HepG2 (cell line): ENCODE measurements around the gene SLC12A3. TPM values are rescaled to one million over a fixed set of nuclear protein-coding genes. Genes with fewer than 3 reads are reported as not detected.
A peak's percentile ranks its signal among the peaks of the same experiment; 100 is the strongest.

Experiments
- ELF3 ChIP-seq: IDR thresholded peaks from 2 replicates; pipeline ENCODE4 v1.6.1; 2016; ENCODE audit warnings: missing genetic modification reagents, missing compliant biosample characterization
- NR3C1 ChIP-seq: sonication (generic); formaldehyde crosslinking; IDR thresholded peaks from 2 replicates; pipeline ENCODE4 v1.4.0; 2020; ENCODE audit warnings: missing genetic modification reagents
- ONECUT2 ChIP-seq: sonication (generic); formaldehyde crosslinking; IDR thresholded peaks from 2 replicates; pipeline ENCODE4 v1.4.0; 2020; ENCODE audit warnings: missing genetic modification reagents
- RELA ChIP-seq: sonication (generic); formaldehyde crosslinking; IDR thresholded peaks from 2 replicates; pipeline ENCODE4 v1.4.0; 2020; ENCODE audit warnings: missing genetic modification reagents
- SETDB1 ChIP-seq: sonication (generic); formaldehyde crosslinking; IDR thresholded peaks from 2 replicates; pipeline ENCODE4 v1.5.1; 2020; ENCODE audit warnings: missing genetic modification reagents, mild to moderate bottlenecking, borderline replicate concordance
- SIX4 ChIP-seq: sonication (generic); formaldehyde crosslinking; IDR thresholded peaks from 2 replicates; pipeline ENCODE4 v1.4.0; 2020; ENCODE audit warnings: missing genetic modification reagents
- YY1 ChIP-seq: IDR thresholded peaks from 2 replicates; pipeline ENCODE4 v1.6.1; 2011; ENCODE audit warnings: low read length, low read depth, moderate library complexity, mild to moderate bottlenecking; ENCODE audit not compliant: insufficient read depth, insufficient replicate concordance
- ZNF296 ChIP-seq: sonication (generic); formaldehyde crosslinking; conservative IDR thresholded peaks from 2 replicates; pipeline ENCODE4 v1.5.0; 2020; ENCODE audit warnings: mild to moderate bottlenecking, missing genetic modification reagents
- ZNF34 ChIP-seq: sonication (generic); formaldehyde crosslinking; IDR thresholded peaks from 2 replicates; pipeline ENCODE4 v1.4.0; 2020; ENCODE audit warnings: mild to moderate bottlenecking, missing genetic modification reagents, borderline replicate concordance
- polyA plus RNA-seq, 8 experiments: library from polyadenylated mRNA; depleted of rRNA in 3 of 8; stranded (reverse) in 7 of 8; unstranded in 1 of 8; fragments of >200 nt; fragmentation: Illumina TruSeq in 4 of 8; extraction: Trizol in 4 of 8; gene quantifications; 2 replicates each; pipeline versions ENCODE4 v1.2.1 to v1.2.3, GENCODE V29; 2011 to 2016; ENCODE audit warnings: low read depth in 4 of 8, missing spikeins in 1 of 8, mixed read lengths in 1 of 8; ENCODE audit not compliant: insufficient read depth in 1 of 8
- total RNA-seq, 5 experiments: library from RNA; depleted of rRNA; stranded (reverse); fragments of >200 nt; fragmentation: Illumina TruSeq; extraction: Trizol; gene quantifications; 2 replicates each; pipeline ENCODE4 v1.2.3, GENCODE V29; 2016; ENCODE audit warnings: low read depth in 1 of 5
- TF ChIP-seq, protein P1 (sequence below): sonication (generic); formaldehyde crosslinking; IDR thresholded peaks from 2 replicates; pipeline ENCODE4 v1.4.0; 2020; ENCODE audit warnings: mild to moderate bottlenecking, missing genetic modification reagents
- TF ChIP-seq, protein P2 (sequence below): sonication (generic); formaldehyde crosslinking; IDR thresholded peaks from 2 replicates; pipeline ENCODE4 v1.4.0; 2020; ENCODE audit warnings: mild to moderate bottlenecking, missing genetic modification reagents
- TF ChIP-seq, protein P3 (sequence below): sonication (generic); formaldehyde crosslinking; IDR thresholded peaks from 2 replicates; pipeline ENCODE4 v1.5.0; 2020; ENCODE audit warnings: missing genetic modification reagents, mild to moderate bottlenecking, borderline replicate concordance
- TF ChIP-seq, protein P4 (sequence below): sonication (generic); formaldehyde crosslinking; IDR thresholded peaks from 2 replicates; pipeline ENCODE4 v1.4.0; 2020; ENCODE audit warnings: mild to moderate bottlenecking, missing genetic modification reagents, borderline replicate concordance
- TF ChIP-seq, protein P5 (sequence below), 2 experiments: sonication (generic) in 1 of 2; formaldehyde crosslinking in 1 of 2; IDR thresholded peaks; 2 replicates each; pipeline versions ENCODE4 v1.5.1 to v1.6.1; 2011 to 2020; ENCODE audit warnings: borderline replicate concordance in 1 of 2, low read depth in 1 of 2, low read length in 1 of 2, mild to moderate bottlenecking in 1 of 2, missing genetic modification reagents in 1 of 2, moderate library complexity in 1 of 2
- TF ChIP-seq, protein P6 (sequence below): fragments of 450-650 bp; IDR thresholded peaks from 2 replicates; pipeline ENCODE4 v1.6.1; 2017

Gene SLC12A3
- total and polyA plus RNA-seq, 2 of the 13 experiments (the other 11 are each of a cell fraction or from before 2014, with no cell fraction given), result 6.2 TPM; not detected in 1

DNA sequence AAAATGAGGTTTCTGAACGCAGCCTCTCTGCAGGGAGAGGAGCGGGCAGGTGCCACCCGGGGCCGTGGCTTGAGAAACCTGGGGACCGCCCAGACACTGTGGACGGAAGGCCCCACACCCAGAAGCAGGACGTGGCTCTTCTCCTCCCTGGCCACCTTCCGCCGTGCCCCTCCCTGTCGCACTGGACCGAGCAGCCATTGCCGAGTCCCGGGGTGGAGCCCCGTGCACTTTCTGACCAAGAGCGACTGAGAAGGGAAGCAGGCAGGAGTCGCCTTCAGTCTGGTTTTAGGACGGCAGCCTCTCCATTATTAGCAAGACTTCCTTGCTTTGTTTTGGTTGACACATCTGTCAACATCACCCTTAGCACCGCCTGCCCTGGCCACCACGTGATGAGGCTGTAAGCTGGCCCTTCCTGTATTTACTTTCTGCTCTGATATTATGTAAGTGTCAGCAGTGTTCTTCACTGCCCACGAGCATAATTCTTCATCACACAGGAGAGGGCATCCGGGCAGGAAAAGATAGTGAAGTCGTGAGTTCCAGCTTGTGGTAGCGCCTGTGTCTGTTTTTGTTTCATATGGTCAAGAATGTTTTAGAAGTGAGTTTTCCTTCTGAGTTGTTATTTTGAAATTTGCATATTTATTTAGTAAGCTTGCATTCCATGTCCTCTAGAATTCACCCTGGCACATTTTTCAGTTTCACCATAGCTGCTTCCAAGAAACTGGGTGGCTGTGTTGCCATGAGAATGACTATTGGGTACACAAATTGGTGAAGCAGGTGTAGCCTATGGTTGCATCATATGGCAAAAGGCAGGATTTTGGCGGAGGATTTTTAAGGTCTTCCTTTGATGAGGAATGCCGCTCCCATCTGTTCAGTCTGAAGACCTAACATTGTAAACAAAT, 68.0 kb downstream of the SLC12A3 start (continued):
- no peak for TF ChIP-seq ONECUT2 (CRISPR knock-in tag)
- no peak for TF ChIP-seq RELA
- no peak for TF ChIP-seq SETDB1 (CRISPR knock-in tag)
- TF ChIP-seq, protein P1, sequence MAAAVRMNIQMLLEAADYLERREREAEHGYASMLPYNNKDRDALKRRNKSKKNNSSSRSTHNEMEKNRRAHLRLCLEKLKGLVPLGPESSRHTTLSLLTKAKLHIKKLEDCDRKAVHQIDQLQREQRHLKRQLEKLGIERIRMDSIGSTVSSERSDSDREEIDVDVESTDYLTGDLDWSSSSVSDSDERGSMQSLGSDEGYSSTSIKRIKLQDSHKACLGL (CRISPR knock-in tag), result no peak; the same call in 1 of the 2 replicates
- peak; percentile 61; the same call in 1 of the 2 replicates for TF ChIP-seq SIX4 (CRISPR knock-in tag)
- TF ChIP-seq, protein P2, sequence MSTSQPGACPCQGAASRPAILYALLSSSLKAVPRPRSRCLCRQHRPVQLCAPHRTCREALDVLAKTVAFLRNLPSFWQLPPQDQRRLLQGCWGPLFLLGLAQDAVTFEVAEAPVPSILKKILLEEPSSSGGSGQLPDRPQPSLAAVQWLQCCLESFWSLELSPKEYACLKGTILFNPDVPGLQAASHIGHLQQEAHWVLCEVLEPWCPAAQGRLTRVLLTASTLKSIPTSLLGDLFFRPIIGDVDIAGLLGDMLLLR, result no peak; the same call in none of the 2 replicates
- TF ChIP-seq ZNF296 (CRISPR knock-in tag), result no peak; the same call in 1 of the 2 replicates
- TF ChIP-seq, protein P3, sequence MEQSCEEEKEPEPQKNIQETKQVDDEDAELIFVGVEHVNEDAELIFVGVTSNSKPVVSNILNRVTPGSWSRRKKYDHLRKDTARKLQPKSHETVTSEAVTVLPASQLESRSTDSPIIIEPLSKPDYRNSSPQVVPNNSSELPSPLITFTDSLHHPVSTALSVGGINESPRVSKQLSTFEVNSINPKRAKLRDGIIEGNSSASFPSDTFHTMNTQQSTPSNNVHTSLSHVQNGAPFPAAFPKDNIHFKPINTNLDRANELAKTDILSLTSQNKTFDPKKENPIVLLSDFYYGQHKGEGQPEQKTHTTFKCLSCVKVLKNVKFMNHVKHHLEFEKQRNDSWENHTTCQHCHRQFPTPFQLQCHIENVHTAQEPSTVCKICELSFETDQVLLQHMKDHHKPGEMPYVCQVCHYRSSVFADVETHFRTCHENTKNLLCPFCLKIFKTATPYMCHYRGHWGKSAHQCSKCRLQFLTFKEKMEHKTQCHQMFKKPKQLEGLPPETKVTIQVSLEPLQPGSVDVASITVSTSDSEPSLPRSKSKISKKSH (CRISPR knock-in tag), result no peak
- TF ChIP-seq, protein P4, sequence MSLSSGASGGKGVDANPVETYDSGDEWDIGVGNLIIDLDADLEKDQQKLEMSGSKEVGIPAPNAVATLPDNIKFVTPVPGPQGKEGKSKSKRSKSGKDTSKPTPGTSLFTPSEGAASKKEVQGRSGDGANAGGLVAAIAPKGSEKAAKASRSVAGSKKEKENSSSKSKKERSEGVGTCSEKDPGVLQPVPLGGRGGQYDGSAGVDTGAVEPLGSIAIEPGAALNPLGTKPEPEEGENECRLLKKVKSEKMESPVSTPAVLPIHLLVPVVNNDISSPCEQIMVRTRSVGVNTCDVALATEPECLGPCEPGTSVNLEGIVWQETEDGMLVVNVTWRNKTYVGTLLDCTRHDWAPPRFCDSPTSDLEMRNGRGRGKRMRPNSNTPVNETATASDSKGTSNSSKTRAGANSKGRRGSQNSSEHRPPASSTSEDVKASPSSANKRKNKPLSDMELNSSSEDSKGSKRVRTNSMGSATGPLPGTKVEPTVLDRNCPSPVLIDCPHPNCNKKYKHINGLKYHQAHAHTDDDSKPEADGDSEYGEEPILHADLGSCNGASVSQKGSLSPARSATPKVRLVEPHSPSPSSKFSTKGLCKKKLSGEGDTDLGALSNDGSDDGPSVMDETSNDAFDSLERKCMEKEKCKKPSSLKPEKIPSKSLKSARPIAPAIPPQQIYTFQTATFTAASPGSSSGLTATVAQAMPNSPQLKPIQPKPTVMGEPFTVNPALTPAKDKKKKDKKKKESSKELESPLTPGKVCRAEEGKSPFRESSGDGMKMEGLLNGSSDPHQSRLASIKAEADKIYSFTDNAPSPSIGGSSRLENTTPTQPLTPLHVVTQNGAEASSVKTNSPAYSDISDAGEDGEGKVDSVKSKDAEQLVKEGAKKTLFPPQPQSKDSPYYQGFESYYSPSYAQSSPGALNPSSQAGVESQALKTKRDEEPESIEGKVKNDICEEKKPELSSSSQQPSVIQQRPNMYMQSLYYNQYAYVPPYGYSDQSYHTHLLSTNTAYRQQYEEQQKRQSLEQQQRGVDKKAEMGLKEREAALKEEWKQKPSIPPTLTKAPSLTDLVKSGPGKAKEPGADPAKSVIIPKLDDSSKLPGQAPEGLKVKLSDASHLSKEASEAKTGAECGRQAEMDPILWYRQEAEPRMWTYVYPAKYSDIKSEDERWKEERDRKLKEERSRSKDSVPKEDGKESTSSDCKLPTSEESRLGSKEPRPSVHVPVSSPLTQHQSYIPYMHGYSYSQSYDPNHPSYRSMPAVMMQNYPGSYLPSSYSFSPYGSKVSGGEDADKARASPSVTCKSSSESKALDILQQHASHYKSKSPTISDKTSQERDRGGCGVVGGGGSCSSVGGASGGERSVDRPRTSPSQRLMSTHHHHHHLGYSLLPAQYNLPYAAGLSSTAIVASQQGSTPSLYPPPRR (CRISPR knock-in tag), result peak; percentile 40; the same call in 1 of the 2 replicates
- peak; percentile 78 for TF ChIP-seq YY1
- TF ChIP-seq, protein P5, sequence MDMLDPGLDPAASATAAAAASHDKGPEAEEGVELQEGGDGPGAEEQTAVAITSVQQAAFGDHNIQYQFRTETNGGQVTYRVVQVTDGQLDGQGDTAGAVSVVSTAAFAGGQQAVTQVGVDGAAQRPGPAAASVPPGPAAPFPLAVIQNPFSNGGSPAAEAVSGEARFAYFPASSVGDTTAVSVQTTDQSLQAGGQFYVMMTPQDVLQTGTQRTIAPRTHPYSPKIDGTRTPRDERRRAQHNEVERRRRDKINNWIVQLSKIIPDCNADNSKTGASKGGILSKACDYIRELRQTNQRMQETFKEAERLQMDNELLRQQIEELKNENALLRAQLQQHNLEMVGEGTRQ (IDR thresholded peaks at IDR 0.05; ENCODE audit: low read depth, low read length), result peak; percentile 93
- TF ChIP-seq, protein P5 (CRISPR knock-in tag; IDR thresholded peaks at IDR 0.05; ENCODE audit: borderline replicate concordance), result peak; percentile 94; the same call in 1 of the 2 replicates
- TF ChIP-seq ZNF34 (CRISPR knock-in tag), result no peak
- TF ChIP-seq NR3C1 (CRISPR knock-in tag), result no peak
- TF ChIP-seq, protein P6, sequence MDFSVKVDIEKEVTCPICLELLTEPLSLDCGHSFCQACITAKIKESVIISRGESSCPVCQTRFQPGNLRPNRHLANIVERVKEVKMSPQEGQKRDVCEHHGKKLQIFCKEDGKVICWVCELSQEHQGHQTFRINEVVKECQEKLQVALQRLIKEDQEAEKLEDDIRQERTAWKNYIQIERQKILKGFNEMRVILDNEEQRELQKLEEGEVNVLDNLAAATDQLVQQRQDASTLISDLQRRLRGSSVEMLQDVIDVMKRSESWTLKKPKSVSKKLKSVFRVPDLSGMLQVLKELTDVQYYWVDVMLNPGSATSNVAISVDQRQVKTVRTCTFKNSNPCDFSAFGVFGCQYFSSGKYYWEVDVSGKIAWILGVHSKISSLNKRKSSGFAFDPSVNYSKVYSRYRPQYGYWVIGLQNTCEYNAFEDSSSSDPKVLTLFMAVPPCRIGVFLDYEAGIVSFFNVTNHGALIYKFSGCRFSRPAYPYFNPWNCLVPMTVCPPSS, result no peak
- peak; percentile 90 for TF ChIP-seq ELF3 (CRISPR knock-in tag)
